HG02642 (cell line): Measurements from ENCODE around the gene CTAG2.
"Not testable (repeated sequence)": the region's sequence is repeated elsewhere in the genome, so short reads cannot be mapped to it uniquely, and the experiment has no call there.

Source experiments
- ATAC-seq: cut with Tn5 transposase; IDR thresholded peaks from one replicate; pipeline ENCODE4 v1.9.1; 2021; ENCODE audit warnings: mild to moderate bottlenecking; ENCODE audit not compliant: unreplicated experiment, poor library complexity

The CTAG2 gene

GRCh38 chrX:154653413-154653812, at the start of gene CTAG2:
Gene CTAG2 (minus strand): TSS chrX:154653579. CDS start chrX:154653515, 64 bp downstream.
- not testable (repeated sequence) for ATAC-seq

- ATAC-seq: no peak
Observed at GRCh38 chrX:154698630-154699248, 45.4 kb upstream of the CTAG2 start.

- no peak for ATAC-seq
Observed at GRCh38 chrX:154696676-154697045, 43.3 kb upstream of the CTAG2 start.

GRCh38 chrX:154695911-154696675, 42.7 kb upstream of the CTAG2 start:
- ATAC-seq: no peak

- ATAC-seq: no peak
Observed at GRCh38 chrX:154693394-154693793, 40.0 kb upstream of the CTAG2 start.

- ATAC-seq: not testable (repeated sequence)
Observed at GRCh38 chrX:154690438-154690837, 37.1 kb upstream of the CTAG2 start.

- ATAC-seq: not testable (repeated sequence)
Observed at GRCh38 chrX:154672084-154672483, 18.7 kb upstream of the CTAG2 start.

- not testable (repeated sequence) for ATAC-seq
Observed at GRCh38 chrX:154670848-154671247, 17.5 kb upstream of the CTAG2 start.

GRCh38 chrX:154661899-154662298, 8.5 kb upstream of the CTAG2 start:
- no peak for ATAC-seq

- no peak for ATAC-seq
Observed at GRCh38 chrX:154661170-154661569, 7.8 kb upstream of the CTAG2 start.

- no peak for ATAC-seq
Observed at GRCh38 chrX:154660541-154660940, 7.2 kb upstream of the CTAG2 start.

GRCh38 chrX:154658957-154659356, 5.6 kb upstream of the CTAG2 start:
- no peak for ATAC-seq

GRCh38 chrX:154658187-154658586, 4.8 kb upstream of the CTAG2 start:
- no peak for ATAC-seq

- no peak for ATAC-seq
Observed at GRCh38 chrX:154657226-154657805, 3.9 kb upstream of the CTAG2 start.

- no peak for ATAC-seq
Observed at GRCh38 chrX:154655786-154656185, 2.4 kb upstream of the CTAG2 start.

- ATAC-seq: no peak
Observed at GRCh38 chrX:154655346-154655745, 2.0 kb upstream of the CTAG2 start.

GRCh38 chrX:154654925-154655324, 1.5 kb upstream of the CTAG2 start:
- ATAC-seq: no peak

GRCh38 chrX:154654372-154654771, 993 bp upstream of the CTAG2 start:
- no peak for ATAC-seq

- no peak for ATAC-seq
Observed at GRCh38 chrX:154653048-154653401, 354 bp downstream of the CTAG2 start.

- no peak for ATAC-seq
Observed at GRCh38 chrX:154652311-154653047, 900 bp downstream of the CTAG2 start.

GRCh38 chrX:154650221-154650510, 3.2 kb downstream of the CTAG2 start:
- no peak for ATAC-seq
